Activated CD8-positive, alpha-beta T cell treated with anti-CD3 and anti-CD28 coated beads for 36 hours (primary cell): Measurements from ENCODE around the gene RPL10. TPM values are rescaled to one million over a fixed set of nuclear protein-coding genes. Genes with fewer than 3 reads are reported as not detected.
"Not testable (repeated sequence)": the region's sequence is repeated elsewhere in the genome, so short reads cannot be mapped to it uniquely, and the experiment has no call there.

Source experiments
- ATAC-seq: fragments of 200-7000 bp; cut with Tn5 transposase; one replicate; pipeline ENCODE4 v1.10.0; 2021; ENCODE audit warnings: mild to moderate bottlenecking, moderate library complexity
- CTCF ChIA-PET: fragments of 350-600 bp; sonication (Branson Sonifier 250); formaldehyde crosslinking; loops from one replicate; lab custom pipeline; 2021; ENCODE audit warnings: antibody characterized with exemption; lab: Charles Lee
- POLR2A ChIA-PET: fragments of 350-600 bp; sonication (Branson Sonifier 250); formaldehyde crosslinking; loops from one replicate; lab custom pipeline; 2021; ENCODE audit warnings: antibody characterized with exemption; lab: Charles Lee
- DNase-seq: peaks from one replicate; pipeline ENCODE4 v3.0.0-alpha.2; 2020
- H3K27ac Mint-ChIP-seq: one replicate; pipeline ENCODE4 v1.8.0; 2021; ENCODE audit warnings: mild to moderate bottlenecking, mixed read lengths
- H3K27me3 Mint-ChIP-seq: one replicate; pipeline ENCODE4 v1.8.0; 2021; ENCODE audit warnings: mixed read lengths
- H3K36me3 Mint-ChIP-seq: one replicate; pipeline ENCODE4 v1.8.0; 2021; ENCODE audit warnings: low read depth, mixed read lengths
- H3K4me1 Mint-ChIP-seq: one replicate; pipeline ENCODE4 v1.8.0; 2021; ENCODE audit warnings: low read depth, mixed read lengths
- H3K4me3 Mint-ChIP-seq: one replicate; pipeline ENCODE4 v1.8.0; 2021; ENCODE audit warnings: mild to moderate bottlenecking, moderate library complexity, mixed read lengths
- H3K9me3 Mint-ChIP-seq: one replicate; pipeline ENCODE4 v1.8.0; 2021; ENCODE audit warnings: mixed read lengths
- intact Hi-C: fragments of 100-400 bp; cut with micrococcal nuclease; formaldehyde crosslinking; loops from one replicate; pipeline ENCODE4 v1.10.0; 2022
- total RNA-seq, 2 experiments: library from RNA; stranded (reverse); gene quantifications; one replicate each; pipeline ENCODE4 v1.2.3, GENCODE V29; 2021
- TF ChIP-seq, protein P1 (sequence below): fragments of 200-600 bp; IDR thresholded peaks from one replicate; pipeline ENCODE4 v1.8.0; 2022; ENCODE audit warnings: antibody characterized with exemption, mild to moderate bottlenecking

RPL10 gene
- total RNA-seq, 2 experiments from 2014 or later: 3,574 to 3,675 TPM

DNA sequence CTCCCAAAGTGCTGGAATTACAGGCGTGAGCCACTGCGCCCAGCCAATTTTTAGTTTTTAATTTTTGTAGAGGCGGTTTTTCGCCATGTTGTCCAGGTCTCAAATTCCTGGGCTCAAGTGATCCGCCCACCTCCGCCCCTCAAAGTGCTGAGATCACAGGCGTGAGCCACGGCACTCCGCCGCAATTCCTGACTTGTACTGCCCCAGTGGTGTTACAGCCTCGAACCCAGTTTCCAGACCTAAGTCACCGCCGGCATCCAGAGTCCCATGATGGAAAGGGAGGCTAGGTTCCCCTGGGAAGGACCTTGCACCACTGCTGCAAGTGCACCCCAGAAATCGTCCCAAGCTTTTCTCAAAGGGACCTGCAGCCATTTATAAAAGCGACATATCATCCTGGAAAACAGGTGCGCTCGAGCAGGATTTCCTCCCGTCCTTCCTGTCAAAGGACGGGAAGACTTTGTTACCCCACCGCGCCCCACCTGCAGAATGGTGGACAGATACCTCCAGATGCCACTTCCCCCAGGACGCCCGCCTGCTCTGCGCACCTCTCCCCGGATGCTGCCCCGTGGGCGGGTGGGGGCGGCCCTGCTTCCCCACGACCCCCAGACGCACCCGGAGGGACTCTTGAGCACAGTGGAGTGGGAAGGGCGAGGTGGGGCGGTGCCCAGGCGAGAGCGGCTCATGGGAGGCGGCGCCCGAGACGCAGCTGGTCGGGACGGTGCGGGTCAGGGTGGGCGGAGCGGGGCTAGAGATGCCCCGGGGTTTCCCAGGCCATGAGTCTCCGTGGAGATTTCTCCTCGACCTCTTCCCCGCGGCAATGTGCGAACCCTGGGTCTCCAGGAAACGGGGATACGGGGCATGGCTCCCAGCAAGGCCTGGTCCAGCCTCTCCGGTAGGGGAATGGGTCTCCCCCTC, 947 bp upstream of the RPL10 start:
- Mint-ChIP-seq H3K4me1 (peaks cover 2% of the 10 kb centered on the region), H3K27ac (peak overlapping the region; percentile 100), H3K36me3 (peaks cover 30% of the 10 kb centered on the region), H3K4me3 (peak overlapping the region; percentile 98), H3K9me3 (no peaks in the 10 kb centered on the region), H3K27me3 (no peaks in the 10 kb centered on the region)
- peak; percentile 73 for DNase-seq
- CTCF ChIA-PET: interaction anchor here (1.2 to 2.7 kb wide), 2 partner anchors 13 to 24 kb away, joined by 3 to 9 read pairs; no protein-coding TSS in a partner anchor
- intact Hi-C loops: no loop called here
- TF ChIP-seq, protein P1, sequence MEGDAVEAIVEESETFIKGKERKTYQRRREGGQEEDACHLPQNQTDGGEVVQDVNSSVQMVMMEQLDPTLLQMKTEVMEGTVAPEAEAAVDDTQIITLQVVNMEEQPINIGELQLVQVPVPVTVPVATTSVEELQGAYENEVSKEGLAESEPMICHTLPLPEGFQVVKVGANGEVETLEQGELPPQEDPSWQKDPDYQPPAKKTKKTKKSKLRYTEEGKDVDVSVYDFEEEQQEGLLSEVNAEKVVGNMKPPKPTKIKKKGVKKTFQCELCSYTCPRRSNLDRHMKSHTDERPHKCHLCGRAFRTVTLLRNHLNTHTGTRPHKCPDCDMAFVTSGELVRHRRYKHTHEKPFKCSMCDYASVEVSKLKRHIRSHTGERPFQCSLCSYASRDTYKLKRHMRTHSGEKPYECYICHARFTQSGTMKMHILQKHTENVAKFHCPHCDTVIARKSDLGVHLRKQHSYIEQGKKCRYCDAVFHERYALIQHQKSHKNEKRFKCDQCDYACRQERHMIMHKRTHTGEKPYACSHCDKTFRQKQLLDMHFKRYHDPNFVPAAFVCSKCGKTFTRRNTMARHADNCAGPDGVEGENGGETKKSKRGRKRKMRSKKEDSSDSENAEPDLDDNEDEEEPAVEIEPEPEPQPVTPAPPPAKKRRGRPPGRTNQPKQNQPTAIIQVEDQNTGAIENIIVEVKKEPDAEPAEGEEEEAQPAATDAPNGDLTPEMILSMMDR: no peak
- ATAC-seq: peak; percentile 54
- POLR2A ChIA-PET: interaction anchor here (0.7 to 6.2 kb wide), 16 partner anchors 13 to 430 kb away, joined by 3 to 97 read pairs (median 12); partner anchors contain the start of genes ATP6AP1, DNASE1L1, EMD and HCFC1

DNA sequence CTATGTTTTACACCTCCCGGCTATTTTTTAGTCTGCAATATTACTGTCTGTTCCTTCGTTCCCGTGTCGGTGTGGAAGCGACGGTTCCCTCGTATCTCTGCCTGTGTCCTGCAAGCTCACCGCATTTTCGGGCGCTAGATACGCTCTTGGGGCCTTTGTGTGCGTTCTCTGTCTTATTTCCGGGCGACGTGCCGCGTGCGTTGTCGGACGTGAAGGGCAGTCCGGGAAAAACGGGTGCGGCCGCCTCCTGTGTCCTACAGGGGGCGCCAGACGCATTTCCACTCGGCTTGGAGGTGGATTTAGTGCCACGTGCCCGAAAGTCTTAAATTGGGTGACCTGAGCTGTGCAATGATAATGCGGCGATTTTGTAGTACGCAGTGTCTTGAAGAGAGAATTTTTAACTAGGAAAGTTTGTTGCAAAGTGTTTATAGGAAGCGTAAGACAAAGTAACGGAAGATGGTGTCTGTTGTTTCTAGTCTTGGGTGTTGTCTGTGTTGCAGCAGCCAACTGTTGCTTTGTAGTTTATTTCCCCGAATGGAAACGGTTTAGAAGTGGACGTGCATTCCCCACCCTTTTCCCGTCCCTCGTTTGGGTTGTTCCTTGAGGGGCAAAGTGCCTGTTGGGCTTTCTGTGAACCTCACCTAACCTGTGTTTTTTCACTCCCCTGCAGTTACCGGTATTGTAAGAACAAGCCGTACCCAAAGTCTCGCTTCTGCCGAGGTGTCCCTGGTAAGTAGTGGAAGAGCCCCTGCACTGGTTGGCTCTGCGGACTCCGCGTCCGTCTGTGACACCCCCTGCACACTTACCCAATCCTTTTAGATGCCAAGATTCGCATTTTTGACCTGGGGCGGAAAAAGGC, 720 bp downstream of the RPL10 start:
- ChIA-PET POLR2A (interaction anchor here (0.6 to 6.2 kb wide), 25 partner anchors 11 to 432 kb away, joined by 3 to 97 read pairs (median 9); partner anchors contain the start of genes ATP6AP1, DNASE1L1, EMD and HCFC1), CTCF (interaction anchor here (0.8 to 2.7 kb wide), 2 partner anchors 25 to 91 kb away, joined by 5 to 9 read pairs; partner anchors contain the start of gene SLC10A3)
- H3K9me3 Mint-ChIP-seq: no peaks in the 10 kb centered on the region
- H3K4me3 Mint-ChIP-seq: peak overlapping the region; percentile 98
- no peaks in the 10 kb centered on the region for H3K27me3 Mint-ChIP-seq
- intact Hi-C loops: no loop called here
- peak; percentile 88 for DNase-seq
- ATAC-seq: peak; percentile 15
- TF ChIP-seq, protein P1: peak; percentile 69
- H3K27ac Mint-ChIP-seq: peak overlapping the region; percentile 100
- peaks cover 2% of the 10 kb centered on the region for H3K4me1 Mint-ChIP-seq
- H3K36me3 Mint-ChIP-seq: peaks cover 30% of the 10 kb centered on the region

DNA sequence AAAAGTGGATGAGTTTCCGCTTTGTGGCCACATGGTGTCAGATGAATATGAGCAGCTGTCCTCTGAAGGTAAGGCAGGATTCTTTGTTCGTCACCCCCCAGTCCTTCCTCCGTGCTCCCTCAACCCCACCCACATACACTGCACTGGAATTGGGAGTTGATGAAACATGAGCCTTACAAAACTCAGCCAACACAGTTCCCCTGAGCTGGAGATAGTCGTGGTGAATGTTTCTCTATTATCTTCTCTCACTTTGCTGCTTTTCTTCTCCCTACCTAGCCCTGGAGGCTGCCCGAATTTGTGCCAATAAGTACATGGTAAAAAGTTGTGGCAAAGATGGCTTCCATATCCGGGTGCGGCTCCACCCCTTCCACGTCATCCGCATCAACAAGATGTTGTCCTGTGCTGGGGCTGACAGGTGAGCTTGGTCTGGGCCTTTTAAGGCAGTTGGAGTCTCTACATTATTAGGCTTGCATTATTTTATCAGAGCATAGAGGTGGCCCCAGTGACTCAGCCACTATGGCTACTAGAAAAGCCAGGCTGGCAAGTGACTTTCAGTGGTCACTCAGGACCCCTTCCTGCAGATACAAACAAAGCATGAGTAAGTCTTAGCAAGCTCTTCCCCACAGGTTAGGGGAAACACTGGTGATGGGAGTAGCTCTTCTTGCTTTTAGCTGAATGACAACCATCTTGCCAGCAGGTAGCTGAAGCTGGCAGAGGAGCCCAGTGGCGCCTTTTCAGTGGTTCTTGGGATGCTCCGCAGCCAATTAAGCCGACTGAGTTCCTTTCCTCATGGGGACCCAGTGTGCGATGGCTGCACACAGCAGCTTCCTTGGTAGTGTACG, 1.6 kb downstream of the RPL10 start:
- no peak for ATAC-seq
- no peaks in the 10 kb centered on the region for H3K27me3 Mint-ChIP-seq
- CTCF ChIA-PET: no interaction called here

DNA sequence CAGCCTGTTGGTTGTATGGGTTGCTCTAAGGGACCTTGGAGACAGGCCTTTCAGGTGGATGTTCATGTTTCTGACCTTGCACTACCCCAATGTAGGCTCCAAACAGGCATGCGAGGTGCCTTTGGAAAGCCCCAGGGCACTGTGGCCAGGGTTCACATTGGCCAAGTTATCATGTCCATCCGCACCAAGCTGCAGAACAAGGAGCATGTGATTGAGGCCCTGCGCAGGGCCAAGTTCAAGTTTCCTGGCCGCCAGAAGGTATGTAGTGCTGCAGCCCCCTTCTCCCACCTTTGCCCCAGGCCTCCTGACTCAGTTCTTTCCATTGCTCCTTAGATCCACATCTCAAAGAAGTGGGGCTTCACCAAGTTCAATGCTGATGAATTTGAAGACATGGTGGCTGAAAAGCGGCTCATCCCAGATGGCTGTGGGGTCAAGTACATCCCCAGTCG, 2.2 kb downstream of the RPL10 start:
- POLR2A ChIA-PET: interaction anchor here (1.0 to 6.2 kb wide), 20 partner anchors 10 to 144 kb away, joined by 3 to 97 read pairs (median 9); partner anchors contain the start of genes DNASE1L1, EMD, LAGE3 and PLXNA3
- Mint-ChIP-seq H3K36me3 (peaks cover 30% of the 10 kb centered on the region), H3K4me3 (peak overlapping the region; percentile 98), H3K27ac (peak overlapping the region; percentile 100)
- H3K9me3 Mint-ChIP-seq, CTCF ChIA-PET, H3K27me3 Mint-ChIP-seq, intact Hi-C loops, H3K4me1 Mint-ChIP-seq, DNase-seq, ATAC-seq: not testable (repeated sequence)

More for the DNA sequence above, 1.6 kb downstream of the RPL10 start:
- intact Hi-C loops: no loop called here
- H3K4me3 Mint-ChIP-seq: peak overlapping the region; percentile 98
- H3K36me3 Mint-ChIP-seq: peaks cover 30% of the 10 kb centered on the region
- peak; percentile 52 for DNase-seq
- peak overlapping the region; percentile 100 for H3K27ac Mint-ChIP-seq
- POLR2A ChIA-PET: interaction anchor here (1.0 to 6.2 kb wide), 23 partner anchors 10 to 144 kb away, joined by 3 to 97 read pairs (median 9); partner anchors contain the start of genes ATP6AP1, DNASE1L1, EMD and LAGE3
- peaks cover 2% of the 10 kb centered on the region for H3K4me1 Mint-ChIP-seq
- H3K9me3 Mint-ChIP-seq: no peaks in the 10 kb centered on the region
- TF ChIP-seq, protein P1: no peak
